ENCODE data around the gene NLE1.
"Not testable (repeated sequence)": the region's sequence is repeated elsewhere in the genome, so short reads cannot be mapped to it uniquely, and the experiment has no call there.

NLE1 gene

DNA sequence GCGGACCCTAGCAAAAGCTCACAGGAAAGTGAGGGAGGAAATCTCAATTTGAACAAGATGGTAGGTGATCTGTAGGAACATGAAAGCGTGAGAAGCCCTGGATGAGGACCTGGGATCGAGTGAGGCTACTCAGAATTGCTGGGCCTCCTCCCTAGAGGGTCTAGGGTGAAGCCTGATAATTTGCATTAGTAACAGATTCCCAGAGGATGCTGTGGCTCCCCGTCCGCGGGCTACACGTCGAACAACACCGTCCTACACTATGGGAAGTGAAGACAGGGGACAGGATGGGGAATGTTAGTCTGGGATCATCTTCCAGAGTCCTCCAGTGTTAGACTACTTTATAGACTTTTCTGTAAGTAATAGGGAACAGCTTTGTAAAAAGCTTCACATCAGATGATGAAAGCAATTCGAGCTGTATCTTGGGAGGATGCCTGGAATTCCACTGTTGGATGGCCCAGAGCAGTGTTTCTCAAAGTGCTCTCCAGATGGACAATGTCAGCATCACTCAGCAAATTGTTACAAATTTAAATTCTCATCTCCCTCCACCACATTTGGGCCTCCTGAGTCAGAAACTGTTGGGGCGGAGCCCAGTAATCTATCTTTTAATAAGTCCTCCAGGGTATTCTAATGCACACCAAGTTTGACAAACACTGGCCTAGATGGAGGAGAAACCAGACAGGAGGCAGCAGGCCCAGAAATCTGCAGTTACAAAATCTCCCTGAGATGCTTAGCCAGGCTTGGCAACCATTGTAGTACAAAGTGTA is 14.2 kb downstream of the NLE1 start:
- DNase-seq, result no peak

DNA sequence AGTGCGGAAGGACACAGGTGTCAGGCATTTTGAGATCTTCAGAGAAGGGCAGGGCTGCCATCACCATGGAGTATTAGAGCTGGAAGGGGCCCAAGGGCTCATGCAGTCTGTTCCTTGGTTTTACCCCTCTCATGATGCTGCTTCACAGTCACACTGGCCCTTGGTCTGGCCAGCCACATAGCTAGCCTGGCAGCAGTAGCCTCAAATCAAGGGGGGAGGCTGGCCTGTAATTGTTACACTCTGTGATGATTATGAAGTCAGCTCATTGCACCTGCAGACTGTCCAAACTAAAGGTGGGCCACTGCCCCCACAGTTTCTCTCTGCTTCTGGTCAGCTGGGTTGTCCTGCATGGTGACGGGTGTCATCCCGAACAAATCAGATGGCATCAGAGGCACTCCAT is 20.8 kb downstream of the NLE1 start, which contains the start of gene FNDC8:
TSS of gene FNDC8 (plus strand) at position 301 of the 400 bp plus-strand sequence. CDS start at position 380, 79 bp downstream.
- DNase-seq, result no peak

DNA sequence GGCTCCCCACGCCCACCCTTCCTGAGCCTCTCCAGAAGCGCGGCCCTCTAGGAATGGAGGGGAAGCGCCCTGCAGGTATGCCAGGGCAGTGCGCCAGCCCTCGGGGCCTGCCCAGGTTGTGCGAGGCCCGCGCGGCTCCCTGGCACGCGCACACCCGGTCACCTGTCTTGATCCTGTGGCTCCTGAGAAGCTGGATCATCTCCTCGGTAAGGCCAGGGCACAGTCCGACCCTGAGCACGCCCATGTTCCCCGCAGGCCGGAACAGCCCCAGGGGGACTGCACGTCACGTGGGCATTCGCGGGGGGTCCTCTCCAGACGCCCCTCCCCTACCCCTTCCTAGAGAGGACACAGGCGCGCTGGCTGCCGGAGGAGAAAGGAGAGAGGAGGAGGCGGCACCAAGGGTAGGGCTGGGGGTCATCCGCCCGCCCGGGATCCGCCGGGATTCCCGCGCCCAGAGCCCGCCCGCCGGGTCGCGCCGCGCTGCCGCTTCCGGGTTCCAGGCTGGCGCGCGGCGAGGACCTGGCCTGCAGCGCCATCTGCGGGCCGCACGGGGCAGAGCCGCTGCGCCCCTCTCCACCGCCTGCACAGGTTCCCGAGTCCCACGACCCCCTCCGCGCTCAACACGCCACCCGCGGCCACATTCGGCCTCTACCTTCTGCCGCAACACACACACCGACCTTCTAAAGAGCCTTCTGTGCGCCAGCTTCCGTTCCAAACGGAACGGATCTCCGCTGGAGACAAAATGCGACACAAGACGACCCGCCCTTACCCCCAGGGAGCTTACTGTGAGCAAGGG is 22.5 kb downstream of the NLE1 start, which contains the start of gene RAD51D:
TSS of gene RAD51D (minus strand) at position 491 of the 796 bp plus-strand sequence. CDS start at position 244, 247 bp downstream.
- peak; percentile 62 to 87 (median 74) for DNase-seq

DNA sequence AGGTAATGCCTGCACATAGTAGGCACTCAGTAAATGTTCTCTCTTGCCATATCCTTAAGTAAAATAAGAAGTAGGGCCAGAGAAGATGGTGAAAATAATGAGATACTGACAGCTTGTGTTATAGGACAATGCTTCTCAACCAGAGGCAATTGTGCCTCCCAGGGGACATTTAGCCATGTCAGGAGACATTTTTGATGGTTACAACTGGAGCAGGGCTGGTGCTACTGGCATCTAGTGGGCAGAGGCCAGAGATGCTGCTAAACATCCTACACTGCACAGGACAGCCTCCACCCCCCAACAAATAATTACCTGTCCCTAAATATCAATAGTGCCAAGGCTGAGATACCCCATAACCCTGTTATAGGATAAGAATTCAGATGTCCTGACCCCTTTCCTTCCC is 24.1 kb downstream of the NLE1 start:
- peak in 1 of 6 experiments; percentile 8 for DNase-seq

DNA sequence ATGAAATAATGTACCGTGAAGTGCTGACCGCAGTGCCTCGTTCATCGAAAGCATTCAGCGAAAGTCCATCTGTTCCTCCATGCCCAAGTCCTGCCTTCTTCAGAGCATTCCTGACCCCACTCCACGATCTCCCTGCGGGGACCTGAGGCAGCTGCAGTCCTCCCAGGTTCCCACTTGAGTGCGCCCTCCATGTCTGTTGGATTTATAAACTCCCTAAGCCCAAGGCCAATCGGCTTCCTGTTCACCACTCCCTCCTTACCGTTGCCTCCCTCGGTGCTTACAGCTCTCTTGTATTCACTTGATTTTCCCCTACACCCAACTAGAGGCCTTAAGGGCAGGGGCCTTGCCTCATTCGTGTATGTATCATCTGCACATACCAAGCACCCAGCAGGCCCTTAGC is 25.3 kb downstream of the NLE1 start:
- DNase-seq, result no peak

DNA sequence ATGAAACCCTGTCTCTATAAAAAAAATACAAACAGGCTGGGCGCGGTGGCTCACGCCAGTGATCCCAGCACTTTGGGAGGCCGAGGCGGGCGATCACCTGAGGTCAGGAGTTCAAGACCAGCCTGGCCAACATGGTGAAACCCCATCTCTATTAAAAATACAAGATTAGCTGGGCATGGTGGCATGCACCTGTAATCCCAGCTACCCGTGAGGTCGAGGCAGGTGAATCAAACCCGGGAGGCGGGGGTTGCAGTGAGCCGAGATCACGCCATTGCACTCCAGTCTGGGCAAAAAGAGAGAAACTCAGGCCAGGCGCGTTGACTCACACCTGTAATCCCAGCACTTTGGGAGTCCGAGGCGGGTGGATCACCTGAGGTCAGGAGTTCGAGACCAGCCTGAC is 31.3 kb downstream of the NLE1 start:
- not testable (repeated sequence) for DNase-seq

DNA sequence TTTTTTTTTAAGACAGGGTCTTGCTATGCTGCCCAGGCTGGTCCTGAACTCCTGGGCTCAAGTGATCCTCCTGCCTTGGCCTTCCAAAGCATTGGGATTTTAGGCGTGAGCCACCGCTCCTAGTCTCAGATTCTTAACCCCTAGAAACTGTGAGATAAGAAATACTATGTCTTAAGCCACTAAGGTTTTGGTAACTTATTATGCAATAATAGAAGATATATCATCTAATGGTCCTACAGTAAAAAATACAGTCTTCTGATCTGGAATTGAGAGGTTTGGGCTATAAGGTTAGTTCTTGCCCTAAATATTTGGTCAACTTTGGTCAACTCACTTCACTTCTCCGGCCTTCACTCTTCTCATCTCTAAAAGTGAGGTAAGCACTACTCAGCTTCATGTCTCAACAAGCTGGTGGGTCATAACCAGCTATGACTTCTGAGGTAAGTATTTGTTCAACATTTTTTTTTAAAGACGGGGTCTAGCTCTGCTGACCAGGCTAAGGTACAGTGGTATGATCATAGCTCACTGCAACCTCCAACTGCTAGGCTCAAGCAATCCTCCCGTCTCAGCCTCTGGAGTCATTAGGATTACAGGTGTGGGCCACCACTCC is 37.2 kb downstream of the NLE1 start:
- DNase-seq, result no peak

DNA sequence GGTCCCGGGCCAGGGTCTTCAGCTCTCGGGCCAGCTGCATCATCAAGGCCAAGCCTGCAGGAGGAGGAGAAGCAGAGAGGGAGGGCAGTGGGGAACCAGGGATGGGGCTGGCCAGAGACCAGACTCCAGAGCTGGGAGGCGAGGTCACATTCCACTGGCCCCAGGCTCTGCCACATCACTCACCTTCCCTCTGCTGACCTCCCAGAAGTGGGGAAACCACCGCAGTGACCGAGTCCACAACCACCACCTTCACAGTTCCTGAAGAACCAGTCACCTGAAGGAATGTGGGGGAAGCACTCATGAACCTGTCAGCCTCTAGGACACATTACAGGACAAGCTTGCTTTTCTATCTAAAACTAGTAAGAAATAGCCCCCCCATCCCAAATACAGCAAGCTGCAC is 38.8 kb downstream of the NLE1 start:
- DNase-seq, result no peak

DNA sequence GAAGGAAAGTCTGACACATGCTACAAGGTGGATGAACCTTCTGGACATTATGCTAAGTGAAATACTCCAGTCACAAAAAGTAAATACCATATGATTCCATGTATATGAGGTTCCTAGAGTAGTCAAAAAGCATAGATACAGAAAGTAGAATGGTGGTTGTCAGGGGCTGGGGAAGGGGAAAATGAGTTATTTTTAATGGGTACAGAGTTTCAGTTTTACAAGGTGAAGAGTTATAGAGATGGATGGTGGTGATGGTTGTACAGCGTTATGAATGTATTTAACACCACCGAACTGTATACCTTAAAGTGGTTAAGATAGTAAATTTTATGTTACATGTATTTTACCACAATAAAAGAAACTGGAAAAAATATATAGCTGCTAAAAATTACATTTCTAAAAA is 40.4 kb downstream of the NLE1 start:
- DNase-seq, result no peak

DNA sequence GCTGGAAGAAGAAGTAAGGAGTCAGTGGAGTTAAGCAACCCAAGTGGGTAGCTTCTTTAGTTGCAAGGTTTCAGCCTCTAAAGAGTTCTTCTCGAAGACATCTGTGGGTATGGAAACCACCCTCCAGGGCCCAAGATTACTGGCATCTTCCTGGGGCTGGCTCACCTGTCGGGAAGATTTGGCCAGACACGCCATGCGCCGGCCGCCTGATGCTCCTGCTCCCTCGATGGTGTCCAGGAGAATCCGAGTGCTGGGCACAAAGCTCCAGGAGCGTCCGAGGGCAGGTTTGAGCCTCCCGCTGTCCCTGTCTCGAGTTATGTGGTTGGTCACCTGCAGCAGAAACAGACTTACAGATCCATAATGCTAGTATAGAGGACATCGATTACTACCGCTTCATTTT is 41.1 kb downstream of the NLE1 start:
- DNase-seq, result no peak

DNA sequence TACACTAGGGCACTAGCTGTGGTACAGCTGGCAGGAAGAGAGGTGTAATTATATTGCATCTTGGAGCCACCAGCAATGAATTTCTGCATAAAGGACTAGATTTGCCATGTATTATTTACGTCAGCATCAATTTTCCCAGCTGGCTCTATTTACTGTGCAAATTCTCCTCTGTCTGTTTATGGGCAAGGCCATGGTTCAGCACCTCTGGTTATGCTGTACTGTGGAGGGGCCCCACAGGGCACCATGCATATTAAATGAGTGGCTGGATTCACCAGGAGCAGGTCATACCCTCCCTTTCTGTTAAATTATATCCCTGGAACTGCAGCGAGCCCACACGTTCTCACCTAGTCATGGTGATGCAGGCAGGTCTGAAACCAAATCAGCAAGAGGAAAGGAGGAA is 42.2 kb downstream of the NLE1 start:
- DNase-seq, result no peak

DNA sequence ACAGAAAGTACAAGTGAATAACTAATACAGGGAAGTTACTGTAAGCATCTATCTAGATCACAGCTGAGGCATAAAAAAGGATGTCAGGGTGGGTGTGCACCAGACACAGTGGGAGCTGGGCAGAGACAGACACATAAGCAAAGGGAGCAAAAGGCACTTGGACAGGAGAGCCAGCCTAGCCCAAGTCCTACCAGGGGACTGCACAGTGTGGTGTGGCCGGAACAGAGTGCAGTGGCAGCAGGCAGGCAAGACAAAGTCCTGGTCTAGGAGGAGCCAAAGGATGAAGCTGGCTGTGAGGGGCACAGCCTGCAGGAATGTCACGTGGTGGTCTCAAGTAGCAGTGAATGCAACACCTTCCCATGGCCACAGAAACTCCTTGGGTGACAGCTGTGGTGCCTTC is 44.3 kb downstream of the NLE1 start:
- no peak for DNase-seq

DNA sequence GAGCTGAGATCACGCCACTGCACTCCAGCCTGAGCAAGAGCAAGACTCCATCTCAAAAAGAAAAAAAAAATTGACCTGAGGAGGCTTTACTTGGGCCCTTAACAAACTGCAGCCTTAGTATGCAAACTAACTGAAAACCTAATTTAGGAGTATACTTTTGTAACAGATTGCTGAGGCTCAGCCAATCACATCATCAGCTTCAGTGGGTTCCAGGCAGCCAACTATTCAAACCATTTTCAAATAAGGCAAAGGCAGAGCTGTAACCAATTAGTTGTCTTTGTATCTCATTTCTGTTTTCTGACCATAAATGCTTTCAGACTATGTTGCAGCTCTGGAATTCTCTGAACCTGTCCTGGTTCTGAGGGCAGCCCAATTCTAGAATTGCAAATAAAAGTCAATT is 46.4 kb downstream of the NLE1 start:
- DNase-seq, result no peak

DNA sequence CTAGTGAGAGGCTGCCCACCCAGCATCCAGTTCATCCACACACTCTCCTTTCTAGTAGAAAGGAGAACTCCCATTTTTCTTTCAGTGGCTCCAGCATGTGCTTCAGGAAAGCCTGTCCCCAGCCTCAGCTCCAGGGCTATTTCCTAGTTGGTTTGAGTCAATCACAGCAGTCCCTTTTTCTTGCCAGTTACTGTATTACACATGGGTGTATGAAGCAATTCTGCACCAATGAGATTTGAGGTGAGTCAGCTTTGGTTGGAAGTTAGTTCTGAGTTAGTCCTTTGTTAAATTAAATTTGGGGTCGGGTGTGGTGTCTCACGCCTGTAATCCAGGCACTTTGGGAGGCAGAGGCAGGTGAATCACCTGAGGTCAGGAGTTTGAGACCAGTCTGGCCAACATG is 47.2 kb downstream of the NLE1 start:
- no peak for DNase-seq

DNA sequence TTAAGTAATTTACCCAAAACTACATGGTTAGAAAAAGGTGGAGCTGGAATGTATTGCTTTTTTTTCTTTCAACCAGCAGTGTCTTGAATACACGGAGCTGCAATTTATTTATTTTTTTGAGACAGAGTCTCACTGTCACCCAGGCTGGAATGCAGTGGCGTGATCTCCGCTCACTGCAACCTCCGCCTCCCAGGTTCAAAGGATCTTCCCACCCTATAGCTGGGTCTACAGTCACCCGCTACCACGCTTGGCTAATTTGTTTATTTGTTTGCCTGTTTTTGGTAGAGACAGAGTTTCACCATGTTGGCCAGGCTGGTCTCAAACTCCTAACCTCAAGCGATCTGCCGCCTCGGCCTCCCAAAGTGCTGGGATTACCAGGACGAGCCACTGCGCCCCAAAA is 51.4 kb downstream of the NLE1 start:
- not testable (repeated sequence) for DNase-seq

DNA sequence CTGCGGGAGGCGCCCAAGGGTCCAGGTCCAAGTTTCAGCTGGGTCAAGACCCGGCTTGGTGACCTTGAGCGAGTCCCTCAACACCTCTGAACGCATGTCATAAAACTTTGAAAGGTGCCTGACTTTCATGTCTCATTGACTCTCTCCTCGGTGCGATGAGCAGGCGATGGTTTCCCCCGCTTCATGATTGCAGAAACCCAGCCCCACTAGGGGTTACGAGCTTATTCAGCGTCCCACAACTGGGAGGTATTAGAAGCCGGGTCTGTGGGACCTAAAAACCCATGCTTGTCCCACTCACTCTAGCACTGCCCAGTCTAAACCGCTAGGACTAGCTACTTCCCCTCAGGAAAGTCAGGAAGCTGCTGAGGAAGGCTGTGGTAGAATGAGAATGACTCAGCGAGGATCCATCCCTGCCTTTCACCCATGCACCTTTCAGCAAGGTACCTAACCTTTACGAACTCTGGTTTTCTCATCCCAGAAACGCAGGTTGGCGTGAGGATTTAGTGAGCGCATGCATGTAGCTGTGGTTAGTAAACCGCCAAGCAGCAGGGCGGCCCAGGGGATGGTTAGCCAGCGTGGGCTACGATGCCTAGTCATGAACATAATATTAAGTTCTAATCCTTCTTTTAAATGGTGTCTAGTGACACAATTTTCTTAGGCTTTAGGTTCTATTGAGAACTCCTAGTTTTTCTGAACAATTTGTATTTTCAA is 52.4 kb downstream of the NLE1 start:
- DNase-seq, result peak in 5 of 6 experiments; percentile 29 to 94 (median 72)

DNA sequence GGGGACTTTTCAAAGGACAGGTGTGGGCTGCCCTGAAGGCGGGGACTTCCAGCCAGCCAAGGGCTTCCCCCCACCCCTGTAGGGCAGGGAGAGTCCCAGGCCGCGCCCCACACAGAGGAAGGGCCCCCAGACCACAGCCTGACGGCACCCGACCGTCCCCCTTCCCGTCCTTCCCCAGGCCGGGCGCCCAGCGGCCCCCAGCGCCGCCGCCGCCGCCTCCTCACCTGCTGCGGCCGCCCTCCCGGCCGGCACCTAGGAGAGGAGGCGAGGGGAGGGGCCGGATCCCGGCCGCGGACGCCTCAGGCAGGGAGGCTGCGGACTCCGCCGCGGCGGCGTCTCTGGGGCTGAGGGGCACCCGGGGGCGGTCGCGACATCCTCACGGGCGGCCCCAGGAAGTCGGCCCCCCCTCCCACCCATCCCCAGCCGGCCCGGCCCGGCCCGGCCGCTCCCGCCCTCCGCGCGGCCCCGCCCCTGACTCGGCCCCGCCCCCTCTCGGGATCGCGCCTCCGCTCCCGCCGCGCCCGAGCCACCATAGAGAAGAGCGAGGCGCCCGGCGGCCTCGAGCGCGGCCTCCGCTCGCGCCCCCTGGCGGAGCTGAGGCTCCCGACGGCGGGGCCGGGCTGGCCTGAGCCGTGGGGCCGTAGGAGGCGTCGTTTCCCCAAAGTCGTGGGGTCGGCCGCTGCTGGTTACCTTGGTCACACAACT is 53.1 kb downstream of the NLE1 start:
- DNase-seq, result peak; percentile 74 to 94 (median 84)

DNA sequence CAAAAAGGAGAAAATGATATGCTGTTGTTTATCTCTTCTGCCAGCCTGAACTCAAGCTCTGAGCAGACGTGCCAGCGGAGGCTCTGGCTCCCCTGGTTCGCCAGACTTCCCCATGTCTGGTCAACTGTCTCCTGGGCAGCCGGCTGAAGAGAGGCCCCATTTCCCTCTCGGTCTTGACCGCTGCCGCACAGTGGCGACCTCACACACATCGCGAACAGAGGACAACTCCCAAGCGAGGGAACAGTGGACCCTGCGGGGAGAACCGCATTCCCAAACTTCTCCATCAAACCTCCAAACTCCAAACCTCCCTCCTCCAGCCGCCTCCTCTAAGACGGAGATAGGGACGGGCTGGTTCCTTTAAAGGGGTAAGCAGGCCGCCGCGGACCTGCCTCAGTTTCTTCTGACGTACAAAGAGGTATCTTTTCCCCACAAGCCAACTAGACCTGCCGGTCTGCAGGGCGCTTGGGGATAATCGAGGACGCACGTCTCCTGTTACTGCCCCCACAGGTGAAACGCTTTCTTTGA is 53.7 kb downstream of the NLE1 start:
- peak in 1 of 6 experiments; percentile 63 for DNase-seq

DNA sequence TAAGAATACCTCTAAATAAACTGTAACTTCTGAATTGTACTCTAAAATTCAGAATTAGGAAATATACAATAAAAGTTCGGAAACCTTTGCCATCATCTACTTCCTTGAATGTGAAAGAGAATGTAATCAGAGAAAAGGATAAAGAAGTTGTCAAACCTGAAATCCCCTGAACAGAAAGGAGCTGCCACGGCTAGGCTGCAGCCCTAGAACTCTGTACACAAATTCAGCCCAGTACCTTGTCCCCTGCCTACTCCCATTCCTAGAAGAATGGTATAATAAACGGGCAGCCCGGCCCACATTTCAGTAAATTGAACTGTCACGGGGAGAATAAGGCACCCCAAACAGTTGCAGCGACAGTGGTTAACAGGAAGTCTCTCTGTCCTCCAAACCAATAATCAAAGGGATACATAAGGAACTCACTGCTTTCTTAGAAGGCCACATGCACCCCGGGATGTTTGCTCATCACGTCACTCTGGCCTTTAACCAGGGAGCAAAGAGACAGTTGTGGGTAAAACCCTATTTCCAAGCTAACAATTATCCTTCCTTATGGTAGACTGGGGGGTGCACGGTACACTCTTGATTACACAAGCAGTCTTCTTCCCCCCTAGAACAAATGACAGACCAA is 54.3 kb downstream of the NLE1 start:
- DNase-seq, result peak; percentile 8 to 66 (median 20)

DNA sequence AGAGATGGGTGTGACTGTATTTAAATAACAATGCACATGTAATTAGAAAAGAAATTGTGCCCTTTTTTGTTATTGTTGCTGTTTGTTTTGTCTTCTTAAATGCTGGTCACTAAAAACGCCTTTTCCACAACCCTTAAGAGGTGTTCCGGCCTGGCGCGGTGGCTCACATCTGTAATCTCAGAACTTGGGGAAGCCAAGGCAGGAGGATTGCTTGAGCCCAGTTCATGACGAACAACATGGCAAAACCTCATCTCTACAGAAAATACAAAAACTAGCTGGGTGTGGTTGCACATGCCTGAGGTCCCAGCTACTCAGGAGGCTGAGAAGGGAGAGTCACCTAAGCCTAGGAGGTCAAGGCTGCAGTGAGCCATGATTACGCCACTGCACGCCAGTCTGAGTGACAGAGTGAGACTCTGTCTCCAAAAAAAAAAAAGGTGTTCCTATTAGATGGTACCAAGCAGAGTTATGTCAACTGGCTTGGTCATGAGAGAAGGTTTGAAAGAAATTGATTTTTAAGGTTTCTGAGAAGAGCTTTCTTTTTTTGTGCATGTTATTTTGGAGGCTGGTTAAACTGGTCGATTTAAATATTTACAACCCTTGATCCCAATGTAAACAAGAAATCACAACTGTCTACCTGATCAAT is 55.1 kb downstream of the NLE1 start:
- DNase-seq, result no peak

DNA sequence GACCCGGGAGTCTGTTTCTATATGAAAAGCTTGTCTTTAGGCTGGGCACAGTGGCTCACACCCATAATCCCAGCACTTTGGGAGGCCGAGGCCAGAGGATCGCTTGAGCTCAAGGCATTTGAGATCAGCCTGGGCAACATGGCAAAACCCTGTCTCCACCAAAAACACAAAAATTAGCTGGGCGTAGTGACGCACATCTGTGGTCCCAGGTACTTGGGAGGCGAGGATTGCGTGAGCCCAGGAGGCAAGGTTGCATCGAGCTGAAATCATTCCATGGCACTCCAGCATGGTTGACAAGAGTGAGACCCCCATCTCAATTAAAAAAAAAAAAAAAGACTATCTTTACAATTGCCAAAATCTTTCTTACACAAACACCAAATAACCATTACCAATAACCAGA is 55.9 kb downstream of the NLE1 start:
- DNase-seq, result no peak
